Panc1 (cell line): ENCODE measurements around the gene TSNAX. TPM values are rescaled to one million over a fixed set of nuclear protein-coding genes. Genes with fewer than 3 reads are reported as not detected.

ENCODE experiments used
- ATAC-seq: fragments of 200-7000 bp; cut with Tn5 transposase; 2 replicates; pipeline ENCODE4 v1.9.1; 2020; ENCODE audit warnings: mild to moderate bottlenecking, moderate library complexity
- BruUV-seq: library from RNA; stranded (reverse); fragments of 400-500 nt; replicated peaks from 2 replicates; lab custom pipeline; 2021; lab: Mats Ljungman, UMichigan
- CTCF ChIA-PET: fragments of 300-600 bp; sonication (Branson Sonifier 250); formaldehyde crosslinking; loops from one replicate; lab custom pipeline; 2022; ENCODE audit warnings: antibody characterized with exemption; lab: Charles Lee
- POLR2A ChIA-PET: fragments of 300-600 bp; sonication (Branson Sonifier 250); formaldehyde crosslinking; loops from one replicate; lab custom pipeline; 2022; ENCODE audit warnings: antibody characterized with exemption; lab: Charles Lee
- DNase-seq: peaks from one replicate; pipeline ENCODE4 v3.0.0-alpha.2; 2010; ENCODE audit warnings: low read depth, low spot score
- H3K27ac ChIP-seq: 2 replicates; pipeline ENCODE4 v1.5.1; 2011; ENCODE audit warnings: mild to moderate bottlenecking, low read length, inconsistent platforms
- H3K27me3 ChIP-seq: fragments of 200-500 bp; sonication (Bioruptor generic); 2 replicates; pipeline ENCODE4 v1.6.0; 2014; ENCODE audit warnings: low read length, inconsistent platforms; ENCODE audit not compliant: control insufficient read depth, insufficient read depth
- H3K36me3 ChIP-seq: fragments of 200-500 bp; sonication (Bioruptor generic); 2 replicates; pipeline ENCODE4 v1.5.1; 2014; ENCODE audit warnings: inconsistent platforms, mild to moderate bottlenecking, low read length, moderate library complexity; ENCODE audit not compliant: control insufficient read depth, insufficient read depth
- H3K4me1 ChIP-seq: 2 replicates; pipeline ENCODE4 v1.5.1; 2011; ENCODE audit warnings: inconsistent platforms, mild to moderate bottlenecking, low read length, moderate library complexity; ENCODE audit not compliant: control insufficient read depth, insufficient read depth
- H3K4me3 ChIP-seq, 2 experiments: 2 replicates each; pipeline ENCODE4 v1.5.1; 2011 to 2012; ENCODE audit warnings: low read depth in 2 of 2, low read length in 2 of 2, mild to moderate bottlenecking in 2 of 2, inconsistent platforms in 1 of 2, moderate library complexity in 1 of 2
- H3K9me3 ChIP-seq: fragments of 200-500 bp; sonication (Bioruptor generic); 2 replicates; pipeline ENCODE4 v1.5.1; 2014; ENCODE audit warnings: low read depth, mild to moderate bottlenecking, inconsistent platforms, low read length, moderate library complexity; ENCODE audit not compliant: control insufficient read depth, insufficient read depth
- CTCF ChIP-seq: fragments of 450-650 bp; IDR thresholded peaks from 2 replicates; pipeline ENCODE4 v1.5.1; 2017; ENCODE audit warnings: mild to moderate bottlenecking
- POLR2AphosphoS5 ChIP-seq: IDR thresholded peaks from 2 replicates; pipeline ENCODE4 v1.6.1; 2012; ENCODE audit warnings: mild to moderate bottlenecking, low read depth, low read length, moderate library complexity
- REST ChIP-seq, 2 experiments: IDR thresholded peaks; 2 replicates each; pipeline ENCODE4 v1.6.1; 2011 to 2012; ENCODE audit warnings: low read depth in 2 of 2, control low read depth in 1 of 2, low read length in 1 of 2, mild to moderate bottlenecking in 1 of 2, moderate library complexity in 1 of 2; ENCODE audit not compliant: insufficient read depth in 1 of 2
- SIN3A ChIP-seq: IDR thresholded peaks from 2 replicates; pipeline ENCODE4 v1.6.1; 2012; ENCODE audit warnings: low read depth, mild to moderate bottlenecking, low read length, moderate library complexity, borderline replicate concordance; ENCODE audit not compliant: insufficient read depth
- TCF7L2 ChIP-seq: IDR thresholded peaks from 2 replicates; pipeline ENCODE4 v1.6.1; 2011; ENCODE audit warnings: mild to moderate bottlenecking, low read depth, low read length, inconsistent platforms
- in situ Hi-C: cut with HindIII; loops from 2 replicates; pipeline ENCODE4 v1.10.0; 2016; ENCODE audit warnings: low sequenced_read_pairs, low pct_unique_long_range_greater_than_20kb
- intact Hi-C: fragments of 100-400 bp; cut with micrococcal nuclease; formaldehyde crosslinking; loops from one replicate; pipeline ENCODE4 v1.10.0; 2022; ENCODE audit not compliant: unreplicated experiment
- total RNA-seq: library from RNA; stranded (reverse); gene quantifications from one replicate; pipeline ENCODE4 v1.2.1, GENCODE V29; 2021; ENCODE audit not compliant: unreplicated experiment

The TSNAX gene
- total RNA-seq, 1 experiment from 2014 or later, result 40.0 TPM

GRCh38 chr1:231557898-231558707, 29.6 kb downstream of the TSNAX start:
- DNase-seq, result no peak
- no peak overlapping the region for H3K27ac ChIP-seq
- H3K36me3 ChIP-seq, result peaks cover 3% of the 10 kb centered on the region
- H3K27me3 ChIP-seq, result no peaks in the 10 kb centered on the region
- ChIA-PET CTCF (interaction anchor here (0.6 kb wide), 2 partner anchors 45 to 215 kb away, joined by 3 to 7 read pairs; no protein-coding TSS in a partner anchor), POLR2A (no interaction called here)
- H3K9me3 ChIP-seq, result no peaks in the 10 kb centered on the region
- no peak overlapping the region for H3K4me3 ChIP-seq
- no peak for ATAC-seq
- intact Hi-C loops, result no loop called here
- H3K4me1 ChIP-seq, result no peaks in the 10 kb centered on the region
- no TSS peak for BruUV-seq
- in situ Hi-C loops, result no loop called here
- TF ChIP-seq REST (IDR thresholded peaks at IDR 0.05; ENCODE audit: insufficient read depth in 1 of 2, low read depth in 2 of 2, low read length in 1 of 2), result no peak
- TF ChIP-seq POLR2AphosphoS5, result no peak
- TF ChIP-seq TCF7L2, result no peak
- TF ChIP-seq CTCF, result no peak
- no peak for TF ChIP-seq SIN3A

GRCh38 chr1:231558708-231559185, 30.3 kb downstream of the TSNAX start:
- no peaks in the 10 kb centered on the region for H3K9me3 ChIP-seq
- peaks cover 3% of the 10 kb centered on the region for H3K36me3 ChIP-seq
- TF ChIP-seq REST (IDR thresholded peaks at IDR 0.05; ENCODE audit: insufficient read depth in 1 of 2, low read depth in 2 of 2, low read length in 1 of 2), result no peak
- TF ChIP-seq SIN3A, result no peak
- TF ChIP-seq TCF7L2, result no peak
- no peak for TF ChIP-seq CTCF
- TF ChIP-seq POLR2AphosphoS5, result no peak
- no peak for ATAC-seq
- H3K27ac ChIP-seq, result no peak overlapping the region
- no peak for DNase-seq
- no peaks in the 10 kb centered on the region for H3K27me3 ChIP-seq
- in situ Hi-C loops, result no loop called here
- no TSS peak for BruUV-seq
- ChIA-PET POLR2A (no interaction called here), CTCF (interaction anchor here (0.6 kb wide), 2 partner anchors 46 to 216 kb away, joined by 3 to 7 read pairs; no protein-coding TSS in a partner anchor)
- intact Hi-C loops, result no loop called here
- H3K4me3 ChIP-seq, result no peak overlapping the region
- H3K4me1 ChIP-seq, result no peaks in the 10 kb centered on the region
